H9 (cell line): ENCODE measurements around the gene CKS1B. TPM values are rescaled to one million over a fixed set of nuclear protein-coding genes. Genes with fewer than 3 reads are reported as not detected.

Experiments
- DNase-seq: peaks from one replicate; pipeline ENCODE4 v3.0.0-alpha.2; 2017
- H2AFZ ChIP-seq: one replicate; pipeline ENCODE4 v1.6.1; 2013; ENCODE audit warnings: mild to moderate bottlenecking, low read length, control low read depth, moderate library complexity
- H2AK5ac ChIP-seq: 2 replicates; pipeline ENCODE4 v1.6.1; 2013; ENCODE audit warnings: low read length, control low read depth, mixed read lengths; ENCODE audit not compliant: insufficient read length
- H2BK120ac ChIP-seq: one replicate; pipeline ENCODE4 v1.6.1; 2013; ENCODE audit warnings: low read depth, mild to moderate bottlenecking, low read length, control low read depth, inconsistent platforms; ENCODE audit not compliant: poor library complexity, severe bottlenecking
- H2BK12ac ChIP-seq: 2 replicates; pipeline ENCODE4 v1.6.1; 2013; ENCODE audit warnings: low read length, control low read depth, mixed read lengths, low read depth; ENCODE audit not compliant: insufficient read length
- H2BK15ac ChIP-seq: 2 replicates; pipeline ENCODE4 v1.6.1; 2013; ENCODE audit warnings: low read depth, low read length, control low read depth
- H2BK20ac ChIP-seq: one replicate; pipeline ENCODE4 v1.6.1; 2013; ENCODE audit warnings: low read depth, mild to moderate bottlenecking, low read length, control low read depth, inconsistent platforms; ENCODE audit not compliant: poor library complexity, severe bottlenecking
- H2BK5ac ChIP-seq: 2 replicates; pipeline ENCODE4 v1.6.1; 2013; ENCODE audit warnings: low read length, control low read depth, mixed read lengths; ENCODE audit not compliant: insufficient read length
- H3K14ac ChIP-seq: 2 replicates; pipeline ENCODE4 v1.6.1; 2013; ENCODE audit warnings: low read length, control low read depth; ENCODE audit not compliant: insufficient read depth
- H3K18ac ChIP-seq: 2 replicates; pipeline ENCODE4 v1.6.1; 2013; ENCODE audit warnings: low read depth, mild to moderate bottlenecking, mixed read lengths, low read length, control low read depth; ENCODE audit not compliant: insufficient read length
- H3K23ac ChIP-seq: 2 replicates; pipeline ENCODE4 v1.6.1; 2013; ENCODE audit warnings: low read length, control low read depth, mixed read lengths, low read depth; ENCODE audit not compliant: insufficient read length
- H3K23me2 ChIP-seq: 2 replicates; pipeline ENCODE4 v1.6.1; 2013; ENCODE audit warnings: low read depth, mild to moderate bottlenecking, mixed read lengths, low read length, control low read depth; ENCODE audit not compliant: insufficient read length, poor library complexity, severe bottlenecking
- H3K27ac ChIP-seq: 2 replicates; pipeline ENCODE4 v1.5.1; 2013; ENCODE audit warnings: low read length, control low read depth, mixed read lengths, low read depth; ENCODE audit not compliant: insufficient read length
- H3K27me3 ChIP-seq: 2 replicates; pipeline ENCODE4 v1.6.1; 2013; ENCODE audit warnings: low read length, control low read depth, inconsistent platforms; ENCODE audit not compliant: insufficient read depth
- H3K4ac ChIP-seq: 2 replicates; pipeline ENCODE4 v1.6.1; 2013; ENCODE audit warnings: low read depth, mild to moderate bottlenecking, control low read depth, inconsistent platforms, low read length, moderate library complexity
- H3K4me1 ChIP-seq: 2 replicates; pipeline ENCODE4 v1.6.1; 2013; ENCODE audit warnings: low read length, control low read depth, inconsistent platforms; ENCODE audit not compliant: insufficient read depth
- H3K4me2 ChIP-seq: 2 replicates; pipeline ENCODE4 v1.6.1; 2013; ENCODE audit warnings: low read length, control low read depth, mixed read lengths; ENCODE audit not compliant: insufficient read length, insufficient read depth
- H3K56ac ChIP-seq: 2 replicates; pipeline ENCODE4 v1.6.1; 2013; ENCODE audit warnings: low read depth, mild to moderate bottlenecking, mixed read lengths, low read length, control low read depth; ENCODE audit not compliant: insufficient read length
- H3K79me1 ChIP-seq: 2 replicates; pipeline ENCODE4 v1.6.1; 2013; ENCODE audit warnings: low read depth, mild to moderate bottlenecking, moderate library complexity, low read length, control low read depth, inconsistent platforms; ENCODE audit not compliant: insufficient read depth, poor library complexity, severe bottlenecking
- H3K79me2 ChIP-seq: 2 replicates; pipeline ENCODE4 v1.6.1; 2013; ENCODE audit warnings: low read length, control low read depth, inconsistent platforms; ENCODE audit not compliant: insufficient read depth
- H3K9ac ChIP-seq: 2 replicates; pipeline ENCODE4 v1.6.1; 2013; ENCODE audit warnings: low read length, control low read depth, mixed read lengths; ENCODE audit not compliant: insufficient read length; ENCODE audit errors: extremely low read depth
- H3K9me3 ChIP-seq: one replicate; pipeline ENCODE4 v1.6.1; 2013; ENCODE audit warnings: low read depth, low read length, inconsistent platforms; ENCODE audit not compliant: control insufficient read depth
- H3T11ph ChIP-seq: one replicate; pipeline ENCODE4 v1.6.1; 2013; ENCODE audit warnings: mild to moderate bottlenecking, low read length, control low read depth, inconsistent platforms
- H4K20me1 ChIP-seq: one replicate; pipeline ENCODE4 v1.6.1; 2013; ENCODE audit not compliant: control insufficient read depth, insufficient read length, insufficient read depth
- H4K5ac ChIP-seq: 2 replicates; pipeline ENCODE4 v1.6.1; 2013; ENCODE audit warnings: low read depth, mild to moderate bottlenecking, mixed read lengths, low read length, control low read depth; ENCODE audit not compliant: insufficient read length
- H4K8ac ChIP-seq: replicated peaks from 2 replicates; pipeline ENCODE4 v1.6.1; 2013; ENCODE audit warnings: low read length, control low read depth, mixed read lengths, low read depth; ENCODE audit not compliant: insufficient read length
- H4K91ac ChIP-seq: 2 replicates; pipeline ENCODE4 v1.6.1; 2013; ENCODE audit warnings: low read depth, mild to moderate bottlenecking, moderate library complexity, mixed read lengths, low read length, control low read depth; ENCODE audit not compliant: insufficient read length
- H3K27ac Mint-ChIP-seq, 3 experiments: 2 replicates in 2 of 3; 3 replicates in 1 of 3; pipeline ENCODE4 v1.8.0; 2020 to 2021; ENCODE audit warnings: mixed read lengths in 3 of 3, mild to moderate bottlenecking in 1 of 3, moderate library complexity in 1 of 3
- H3K27me3 Mint-ChIP-seq: 2 replicates; pipeline ENCODE4 v1.8.0; 2021; ENCODE audit warnings: low read depth, mild to moderate bottlenecking, moderate library complexity, mixed read lengths
- H3K36me3 Mint-ChIP-seq, 3 experiments: 2 replicates in 2 of 3; 3 replicates in 1 of 3; pipeline ENCODE4 v1.8.0; 2020 to 2021; ENCODE audit warnings: low read depth in 3 of 3, mixed read lengths in 3 of 3; ENCODE audit not compliant: insufficient read depth in 1 of 3
- H3K4me1 Mint-ChIP-seq, 2 experiments: 2 replicates each; pipeline ENCODE4 v1.8.0; 2020; ENCODE audit warnings: mixed read lengths in 2 of 2
- H3K4me3 Mint-ChIP-seq, 2 experiments: 2 replicates in 1 of 2; 3 replicates in 1 of 2; pipeline ENCODE4 v1.8.0; 2020 to 2021; ENCODE audit warnings: mild to moderate bottlenecking in 2 of 2, mixed read lengths in 2 of 2, moderate library complexity in 1 of 2
- H3K9me3 Mint-ChIP-seq, 2 experiments: 2 replicates in 1 of 2; 3 replicates in 1 of 2; pipeline ENCODE4 v1.8.0; 2020; ENCODE audit warnings: mild to moderate bottlenecking in 2 of 2, mixed read lengths in 2 of 2, moderate library complexity in 1 of 2
- WGBS: extraction: QIAGEN DNeasy Blood & Tissue Kit; methylation state at CpG from one replicate; pipeline ENCODE4 v1.1.7; 2013; ENCODE audit warnings: missing lambda C conversion rate, low lambda C conversion rate, mixed read lengths; ENCODE audit not compliant: insufficient read length; ENCODE audit errors: extremely low coverage; 5-methylcytosine and 5-hydroxymethylcytosine counted together
- total RNA-seq: library from RNA; stranded (reverse); gene quantifications from 2 replicates; pipeline ENCODE4 v1.2.1, GENCODE V29; 2021
- TF ChIP-seq, protein P1 (sequence below): fragments of 200-600 bp; sonication (generic); conservative IDR thresholded peaks from 3 replicates; pipeline ENCODE4 v1.8.0; 2021; ENCODE audit warnings: antibody characterized with exemption, mild to moderate bottlenecking

The CKS1B gene
- total RNA-seq, 1 experiment from 2014 or later, result 279 TPM

DNA sequence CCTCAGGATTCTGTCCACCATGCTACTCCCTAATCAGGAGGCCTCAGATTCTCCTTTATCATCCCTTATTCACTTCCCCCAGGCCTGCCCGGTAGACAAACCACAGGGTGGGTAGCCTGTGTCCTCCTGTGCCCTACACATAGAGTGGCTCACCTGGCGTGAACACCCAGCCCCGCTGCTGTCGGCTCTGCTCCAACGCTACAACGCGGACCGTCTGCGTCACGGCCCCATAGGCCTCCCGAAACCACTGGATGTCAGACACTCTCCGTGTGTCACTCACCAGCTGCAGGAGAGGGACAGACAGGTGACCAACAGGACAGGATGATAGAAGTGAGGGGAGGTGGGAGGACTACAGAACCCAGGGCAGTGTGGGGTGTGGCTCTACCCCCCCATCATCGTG is 48.3 kb upstream of the CKS1B start:
- H4K91ac ChIP-seq, result no peak overlapping the region
- Mint-ChIP-seq H3K27me3 (no peaks in the 10 kb centered on the region), H3K9me3 (no peaks in the 10 kb centered on the region), H3K27ac (no peak overlapping the region), H3K4me3 (no peak overlapping the region), H3K36me3 (peaks cover 3 to 50% (median 30%) of the 10 kb centered on the region in 3 experiments; a peak in 6 of 7 replicates), H3K4me1 (no peaks in the 10 kb centered on the region)
- no peaks in the 10 kb centered on the region for H4K20me1 ChIP-seq
- no peak overlapping the region for H3K4me2 ChIP-seq
- no peak overlapping the region for H2AFZ ChIP-seq
- no peak overlapping the region for H3K4ac ChIP-seq
- H3K14ac ChIP-seq, result no peak overlapping the region
- no CpG with 5 or more reads among the region's 13 CpGs for WGBS
- no peak for DNase-seq
- H3K27me3 ChIP-seq, result no peaks in the 10 kb centered on the region
- H3K56ac ChIP-seq, result no peak overlapping the region
- no peak overlapping the region for H2BK120ac ChIP-seq
- no peak overlapping the region for H3K9ac ChIP-seq
- H3K9me3 ChIP-seq, result no peaks in the 10 kb centered on the region
- H4K5ac ChIP-seq, result no peak overlapping the region
- no peak overlapping the region for H2BK15ac ChIP-seq
- no peak overlapping the region for H3K18ac ChIP-seq
- H3T11ph ChIP-seq, result no peak overlapping the region
- no peaks in the 10 kb centered on the region for H3K79me1 ChIP-seq
- no peaks in the 10 kb centered on the region for H3K4me1 ChIP-seq
- TF ChIP-seq, protein P1, sequence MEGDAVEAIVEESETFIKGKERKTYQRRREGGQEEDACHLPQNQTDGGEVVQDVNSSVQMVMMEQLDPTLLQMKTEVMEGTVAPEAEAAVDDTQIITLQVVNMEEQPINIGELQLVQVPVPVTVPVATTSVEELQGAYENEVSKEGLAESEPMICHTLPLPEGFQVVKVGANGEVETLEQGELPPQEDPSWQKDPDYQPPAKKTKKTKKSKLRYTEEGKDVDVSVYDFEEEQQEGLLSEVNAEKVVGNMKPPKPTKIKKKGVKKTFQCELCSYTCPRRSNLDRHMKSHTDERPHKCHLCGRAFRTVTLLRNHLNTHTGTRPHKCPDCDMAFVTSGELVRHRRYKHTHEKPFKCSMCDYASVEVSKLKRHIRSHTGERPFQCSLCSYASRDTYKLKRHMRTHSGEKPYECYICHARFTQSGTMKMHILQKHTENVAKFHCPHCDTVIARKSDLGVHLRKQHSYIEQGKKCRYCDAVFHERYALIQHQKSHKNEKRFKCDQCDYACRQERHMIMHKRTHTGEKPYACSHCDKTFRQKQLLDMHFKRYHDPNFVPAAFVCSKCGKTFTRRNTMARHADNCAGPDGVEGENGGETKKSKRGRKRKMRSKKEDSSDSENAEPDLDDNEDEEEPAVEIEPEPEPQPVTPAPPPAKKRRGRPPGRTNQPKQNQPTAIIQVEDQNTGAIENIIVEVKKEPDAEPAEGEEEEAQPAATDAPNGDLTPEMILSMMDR, result no peak
- H3K27ac ChIP-seq, result no peak overlapping the region
- no peak overlapping the region for H2AK5ac ChIP-seq
- H2BK5ac ChIP-seq, result no peak overlapping the region
- H3K79me2 ChIP-seq, result no peaks in the 10 kb centered on the region
- H2BK12ac ChIP-seq, result no peak overlapping the region
- H3K23me2 ChIP-seq, result no peaks in the 10 kb centered on the region
- no peak overlapping the region for H2BK20ac ChIP-seq
- no peak overlapping the region for H4K8ac ChIP-seq
- no peak overlapping the region for H3K23ac ChIP-seq
